Left hindlimb (tissue), 1 donor: Measurements from ENCODE around the gene HIPK2.
A peak's percentile ranks its signal among the peaks of the same experiment; 100 is the strongest.
"Not testable (repeated sequence)": the region's sequence is repeated elsewhere in the genome, so short reads cannot be mapped to it uniquely, and the experiment has no call there.

Source experiments
- DNase-seq: peaks from one replicate; pipeline ENCODE4 v3.0.0-alpha.2; 2018

The HIPK2 gene

GRCh38 chr7:139560199-139560598, 217.6 kb downstream of the HIPK2 start:
- DNase-seq: no peak

GRCh38 chr7:139559364-139560105, 218.3 kb downstream of the HIPK2 start:
- no peak for DNase-seq

- no peak for DNase-seq
These were observed 219.8 kb downstream of the HIPK2 start for GRCh38 chr7:139557857-139558581.

GRCh38 chr7:139553991-139554700, 223.7 kb downstream of the HIPK2 start:
- DNase-seq: not testable (repeated sequence)

GRCh38 chr7:139548302-139549028, 229.3 kb downstream of the HIPK2 start:
- DNase-seq: no peak

- DNase-seq: no peak
These were observed 233.2 kb downstream of the HIPK2 start for GRCh38 chr7:139544645-139545044.

- no peak for DNase-seq
These were observed 233.8 kb downstream of the HIPK2 start for GRCh38 chr7:139543801-139544603.

- DNase-seq: no peak
These were observed 235.3 kb downstream of the HIPK2 start for GRCh38 chr7:139542308-139543151.

- no peak for DNase-seq
These were observed 236.0 kb downstream of the HIPK2 start for GRCh38 chr7:139541600-139542307.

GRCh38 chr7:139540203-139540602, 237.6 kb downstream of the HIPK2 start:
- DNase-seq: no peak

- peak; percentile 58 for DNase-seq
These were observed 238.7 kb downstream of the HIPK2 start for GRCh38 chr7:139538881-139539635.

GRCh38 chr7:139536152-139536551, 241.6 kb downstream of the HIPK2 start:
- no peak for DNase-seq

- no peak for DNase-seq
These were observed 242.7 kb downstream of the HIPK2 start for GRCh38 chr7:139534966-139535651.

- DNase-seq: no peak
These were observed 243.7 kb downstream of the HIPK2 start for GRCh38 chr7:139534096-139534495.

- no peak for DNase-seq
These were observed 245.1 kb downstream of the HIPK2 start for GRCh38 chr7:139532636-139533155.

GRCh38 chr7:139531094-139531493, 246.7 kb downstream of the HIPK2 start:
- DNase-seq: no peak

- DNase-seq: no peak
These were observed 250.9 kb downstream of the HIPK2 start for GRCh38 chr7:139526578-139527544.

- DNase-seq: no peak
These were observed 252.0 kb downstream of the HIPK2 start for GRCh38 chr7:139525750-139526149.
